ENCODE measurements around the gene CTDSP1. TPM values are rescaled to one million over a fixed set of nuclear protein-coding genes. Genes with fewer than 3 reads are reported as not detected.

The CTDSP1 gene
- total RNA-seq, 1 experiment from 2014 or later: 104 TPM

DNA sequence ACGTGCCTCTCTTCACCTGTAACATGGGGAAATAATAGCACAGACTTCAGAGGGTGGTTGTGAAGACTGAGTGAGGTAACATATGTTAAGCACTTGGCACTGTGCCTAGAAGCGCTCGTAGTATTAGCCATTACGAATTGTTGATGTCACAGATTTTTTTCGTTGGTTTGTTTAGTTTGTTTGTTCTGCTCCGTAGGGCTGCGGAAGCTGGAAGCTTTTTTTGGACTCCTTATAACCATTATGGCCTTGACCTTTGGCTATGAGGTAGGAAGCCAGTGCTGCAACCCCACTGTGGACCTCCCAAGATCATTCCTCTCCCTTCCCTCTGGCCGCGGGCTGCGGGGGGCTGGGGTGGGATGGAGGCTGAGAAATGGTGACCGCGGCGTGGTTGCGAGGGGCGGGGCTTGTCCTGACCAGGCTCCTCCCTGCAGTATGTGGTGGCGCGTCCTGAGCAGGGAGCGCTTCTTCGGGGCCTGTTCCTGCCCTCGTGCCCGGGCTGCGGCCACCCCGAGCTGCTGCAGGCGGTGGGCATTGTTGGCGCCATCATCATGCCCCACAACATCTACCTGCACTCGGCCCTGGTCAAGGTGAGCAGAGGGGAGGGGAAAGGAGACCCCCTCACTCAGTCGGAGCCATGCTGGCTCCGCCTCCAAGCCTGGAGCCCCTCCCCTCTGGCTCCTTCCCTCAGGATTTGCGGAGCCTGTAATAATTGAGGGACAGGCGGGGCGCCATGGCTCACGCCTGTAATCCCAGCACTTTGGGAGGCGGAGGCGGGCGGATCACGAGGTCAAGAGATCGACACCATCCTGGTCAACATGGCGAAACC, 12.1 kb upstream of the CTDSP1 start:
- no peaks in the 10 kb centered on the region for H3K27me3 ChIP-seq (replicated peaks; ENCODE audit: control insufficient read depth, insufficient read depth, low read length)
- intact Hi-C loops (cut with micrococcal nuclease; ENCODE audit: unreplicated experiment): no loop called here
- no peak for DNase-seq
- H3K36me3 Mint-ChIP-seq (ENCODE audit: insufficient read depth, unreplicated experiment): no peaks in the 10 kb centered on the region
- TF ChIP-seq, protein P1, sequence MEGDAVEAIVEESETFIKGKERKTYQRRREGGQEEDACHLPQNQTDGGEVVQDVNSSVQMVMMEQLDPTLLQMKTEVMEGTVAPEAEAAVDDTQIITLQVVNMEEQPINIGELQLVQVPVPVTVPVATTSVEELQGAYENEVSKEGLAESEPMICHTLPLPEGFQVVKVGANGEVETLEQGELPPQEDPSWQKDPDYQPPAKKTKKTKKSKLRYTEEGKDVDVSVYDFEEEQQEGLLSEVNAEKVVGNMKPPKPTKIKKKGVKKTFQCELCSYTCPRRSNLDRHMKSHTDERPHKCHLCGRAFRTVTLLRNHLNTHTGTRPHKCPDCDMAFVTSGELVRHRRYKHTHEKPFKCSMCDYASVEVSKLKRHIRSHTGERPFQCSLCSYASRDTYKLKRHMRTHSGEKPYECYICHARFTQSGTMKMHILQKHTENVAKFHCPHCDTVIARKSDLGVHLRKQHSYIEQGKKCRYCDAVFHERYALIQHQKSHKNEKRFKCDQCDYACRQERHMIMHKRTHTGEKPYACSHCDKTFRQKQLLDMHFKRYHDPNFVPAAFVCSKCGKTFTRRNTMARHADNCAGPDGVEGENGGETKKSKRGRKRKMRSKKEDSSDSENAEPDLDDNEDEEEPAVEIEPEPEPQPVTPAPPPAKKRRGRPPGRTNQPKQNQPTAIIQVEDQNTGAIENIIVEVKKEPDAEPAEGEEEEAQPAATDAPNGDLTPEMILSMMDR (IDR thresholded peaks at IDR 0.05; ENCODE audit: insufficient read depth in 1 of 2, low read depth in 1 of 2, low read length in 1 of 2, severe bottlenecking in 1 of 2, unreplicated experiment in 1 of 2): no peak
- H3K36me3 ChIP-seq (ENCODE audit: control insufficient read depth, insufficient read depth, low read length): no peaks in the 10 kb centered on the region
- BruUV-seq (replicated peaks): no TSS peak
- no peaks in the 10 kb centered on the region for H3K27me3 Mint-ChIP-seq (ENCODE audit: insufficient read depth, unreplicated experiment)
- H3K4me3 ChIP-seq (ENCODE audit: low read depth, low read length): no peak overlapping the region
- H3K4me3 Mint-ChIP-seq (ENCODE audit: unreplicated experiment): no peak overlapping the region
- no peak overlapping the region for H3K27ac Mint-ChIP-seq (ENCODE audit: unreplicated experiment)
- H3K9me3 ChIP-seq: no peaks in the 10 kb centered on the region
- POLR2A ChIA-PET: no interaction called here
- CTCF ChIA-PET: interaction anchor here (0.6 kb wide), 1 partner anchor 18 kb away, joined by 5 read pairs; no protein-coding TSS in a partner anchor
- H3K4me1 Mint-ChIP-seq (ENCODE audit: low read depth, unreplicated experiment): peaks cover 11% of the 10 kb centered on the region
- peaks cover 6% of the 10 kb centered on the region; the same call in 1 of the 2 replicates for H3K4me1 ChIP-seq
- H3K9me3 Mint-ChIP-seq (ENCODE audit: unreplicated experiment): no peaks in the 10 kb centered on the region

DNA sequence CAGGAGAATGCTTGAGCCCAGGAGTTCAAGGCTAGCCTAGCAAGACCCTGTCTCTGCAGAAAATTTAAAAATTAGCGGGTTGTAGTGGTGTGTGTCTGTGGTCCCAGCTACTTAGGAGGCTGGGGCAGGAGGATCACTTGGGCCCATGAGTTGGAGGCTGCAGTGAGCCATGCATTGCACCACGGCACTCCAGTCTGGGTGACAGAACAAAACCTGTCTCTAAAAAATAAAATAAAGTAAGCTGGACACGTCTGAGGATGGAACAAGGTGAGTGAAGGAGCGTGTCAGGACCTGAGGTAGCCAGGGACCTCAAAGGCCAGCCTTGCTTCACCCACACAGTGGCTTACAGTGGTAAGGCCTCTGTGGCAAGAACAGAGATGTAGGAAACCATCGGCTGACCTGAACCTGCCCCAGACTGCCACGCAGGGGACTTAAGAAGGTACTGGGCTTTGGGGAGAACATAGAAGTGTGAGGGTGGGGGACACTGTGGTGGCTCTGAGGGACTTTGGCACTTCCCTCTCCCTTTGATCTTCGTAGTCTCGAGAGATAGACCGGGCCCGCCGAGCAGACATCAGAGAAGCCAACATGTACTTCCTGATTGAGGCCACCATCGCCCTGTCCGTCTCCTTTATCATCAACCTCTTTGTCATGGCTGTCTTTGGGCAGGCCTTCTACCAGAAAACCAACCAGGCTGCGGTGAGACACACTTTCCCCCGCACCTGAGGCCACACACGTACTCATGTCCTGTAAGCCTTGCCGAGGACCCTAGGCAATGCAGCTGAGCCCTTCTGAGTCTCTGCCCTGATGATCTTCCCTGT, 10.1 kb upstream of the CTDSP1 start:
- H3K27ac Mint-ChIP-seq (ENCODE audit: unreplicated experiment): no peak overlapping the region
- H3K9me3 Mint-ChIP-seq (ENCODE audit: unreplicated experiment): no peaks in the 10 kb centered on the region
- H3K4me3 ChIP-seq (ENCODE audit: low read depth, low read length): no peak overlapping the region
- H3K36me3 ChIP-seq (ENCODE audit: control insufficient read depth, insufficient read depth, low read length): no peaks in the 10 kb centered on the region
- CTCF ChIA-PET: interaction anchor here (0.6 to 0.7 kb wide), 2 partner anchors 13 to 85 kb away, joined by 6 to 12 read pairs; no protein-coding TSS in a partner anchor
- peaks cover 11% of the 10 kb centered on the region for H3K4me1 Mint-ChIP-seq (ENCODE audit: low read depth, unreplicated experiment)
- peaks cover 6% of the 10 kb centered on the region; the same call in 1 of the 2 replicates for H3K4me1 ChIP-seq
- TF ChIP-seq, protein P1 (IDR thresholded peaks at IDR 0.05; ENCODE audit: insufficient read depth in 1 of 2, low read depth in 1 of 2, low read length in 1 of 2, severe bottlenecking in 1 of 2, unreplicated experiment in 1 of 2): no peak
- intact Hi-C loops (cut with micrococcal nuclease; ENCODE audit: unreplicated experiment): no loop called here
- DNase-seq: no peak
- no TSS peak for BruUV-seq (replicated peaks)
- no peaks in the 10 kb centered on the region for H3K27me3 ChIP-seq (replicated peaks; ENCODE audit: control insufficient read depth, insufficient read depth, low read length)
- no peaks in the 10 kb centered on the region for H3K9me3 ChIP-seq
- H3K4me3 Mint-ChIP-seq (ENCODE audit: unreplicated experiment): no peak overlapping the region
- no peaks in the 10 kb centered on the region for H3K27me3 Mint-ChIP-seq (ENCODE audit: insufficient read depth, unreplicated experiment)
- H3K36me3 Mint-ChIP-seq (ENCODE audit: insufficient read depth, unreplicated experiment): no peaks in the 10 kb centered on the region
- POLR2A ChIA-PET: no interaction called here

DNA sequence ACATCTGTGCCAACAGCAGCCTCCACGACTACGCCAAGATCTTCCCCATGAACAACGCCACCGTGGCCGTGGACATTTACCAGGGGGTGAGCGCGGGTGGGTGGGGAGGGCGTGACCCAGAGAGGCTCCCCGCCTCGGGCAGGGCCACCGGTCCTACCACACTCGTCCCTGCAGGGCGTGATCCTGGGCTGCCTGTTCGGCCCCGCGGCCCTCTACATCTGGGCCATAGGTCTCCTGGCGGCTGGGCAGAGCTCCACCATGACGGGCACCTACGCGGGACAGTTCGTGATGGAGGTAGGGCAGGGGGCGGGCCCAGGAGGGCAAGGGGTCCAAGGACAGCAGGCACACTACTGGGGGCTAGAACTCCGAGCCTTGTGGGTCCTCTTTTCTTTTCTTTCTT, 8.5 kb upstream of the CTDSP1 start:
- H3K4me1 Mint-ChIP-seq (ENCODE audit: low read depth, unreplicated experiment): peaks cover 17% of the 10 kb centered on the region

More for the DNA sequence above, 8.5 kb upstream of the CTDSP1 start:
- no peak for DNase-seq
- H3K27me3 Mint-ChIP-seq (ENCODE audit: insufficient read depth, unreplicated experiment): no peaks in the 10 kb centered on the region
- no peaks in the 10 kb centered on the region for H3K9me3 ChIP-seq
- POLR2A ChIA-PET: no interaction called here
- peaks cover 5% of the 10 kb centered on the region for H3K36me3 Mint-ChIP-seq (ENCODE audit: insufficient read depth, unreplicated experiment)
- no TSS peak for BruUV-seq (replicated peaks)
- CTCF ChIA-PET: no interaction called here
- no peak overlapping the region for H3K4me3 Mint-ChIP-seq (ENCODE audit: unreplicated experiment)
- H3K4me3 ChIP-seq (ENCODE audit: low read depth, low read length): no peak overlapping the region
- intact Hi-C loops (cut with micrococcal nuclease; ENCODE audit: unreplicated experiment): no loop called here
- no peak overlapping the region for H3K27ac Mint-ChIP-seq (ENCODE audit: unreplicated experiment)
- no peaks in the 10 kb centered on the region for H3K36me3 ChIP-seq (ENCODE audit: control insufficient read depth, insufficient read depth, low read length)
- no peaks in the 10 kb centered on the region for H3K27me3 ChIP-seq (replicated peaks; ENCODE audit: control insufficient read depth, insufficient read depth, low read length)
- no peaks in the 10 kb centered on the region for H3K9me3 Mint-ChIP-seq (ENCODE audit: unreplicated experiment)
- H3K4me1 ChIP-seq: peaks cover 10% of the 10 kb centered on the region
- TF ChIP-seq, protein P1 (IDR thresholded peaks at IDR 0.05; ENCODE audit: insufficient read depth in 1 of 2, low read depth in 1 of 2, low read length in 1 of 2, severe bottlenecking in 1 of 2, unreplicated experiment in 1 of 2): no peak
